Urinary bladder (tissue), 4 donors: Measurements from ENCODE around the gene G3BP1. TPM values are rescaled to one million over a fixed set of nuclear protein-coding genes. Genes with fewer than 3 reads are reported as not detected.
"Not testable (repeated sequence)": the region's sequence is repeated elsewhere in the genome, so short reads cannot be mapped to it uniquely, and the experiment has no call there.

Source experiments
- DNase-seq: peaks from one replicate; pipeline ENCODE4 v3.0.0-alpha.2; 2015; ENCODE audit errors: extremely low spot score
- H3K27ac ChIP-seq: one replicate; pipeline ENCODE4 v1.5.1; 2013; ENCODE audit warnings: low read depth, mild to moderate bottlenecking, moderate library complexity
- H3K36me3 ChIP-seq: one replicate; pipeline ENCODE4 v1.6.1; 2013; ENCODE audit warnings: mild to moderate bottlenecking, moderate library complexity; ENCODE audit not compliant: insufficient read depth
- H3K4me1 ChIP-seq: one replicate; pipeline ENCODE4 v1.6.1; 2013; ENCODE audit warnings: mild to moderate bottlenecking, moderate library complexity; ENCODE audit not compliant: insufficient read depth
- H3K4me3 ChIP-seq: one replicate; pipeline ENCODE4 v1.5.1; 2013; ENCODE audit warnings: low read depth, low read length
- WGBS: extraction: QIAGEN DNeasy Blood & Tissue Kit; methylation state at CpG from one replicate; pipeline ENCODE4 v1.1.7; 2013; 5-methylcytosine and 5-hydroxymethylcytosine counted together
- polyA plus RNA-seq: library from polyadenylated mRNA; stranded (reverse); fragments of 200-250 nt; gene quantifications from one replicate; pipeline ENCODE4 v1.2.3, GENCODE V29; 2013
- total RNA-seq: library from RNA; depleted of rRNA; stranded (reverse); fragments of >200 nt; gene quantifications from one replicate; pipeline ENCODE4 v1.2.3, GENCODE V29; 2014
- donor health status: healthy with polysubstance abuse.
- donor health status: healthy.

G3BP1 gene
- total and polyA plus RNA-seq, 2 donors: 31.8 to 128 TPM

DNA sequence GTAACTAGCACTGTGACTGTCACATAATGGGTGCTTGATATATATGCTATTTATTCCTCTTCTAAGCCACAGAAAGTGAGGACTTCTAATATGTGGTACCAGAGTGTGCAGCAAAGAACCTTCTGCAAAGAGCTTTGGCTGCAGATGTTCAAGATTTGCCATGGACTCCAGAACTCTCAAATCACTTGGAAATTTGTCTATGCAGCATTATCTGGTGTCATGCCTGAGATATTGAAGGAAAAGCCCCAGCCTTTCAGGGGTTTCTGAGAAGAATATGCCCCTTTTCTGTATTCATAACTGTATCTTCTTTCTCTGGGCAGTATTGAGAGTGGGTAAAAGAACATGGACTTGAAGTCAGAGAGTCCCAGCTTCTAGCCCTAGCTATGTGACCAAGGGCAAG, 4.8 kb upstream of the G3BP1 start:
- no peaks in the 10 kb centered on the region for H3K36me3 ChIP-seq
- H3K27ac ChIP-seq: no peak overlapping the region
- H3K4me3 ChIP-seq: no peak overlapping the region

DNA sequence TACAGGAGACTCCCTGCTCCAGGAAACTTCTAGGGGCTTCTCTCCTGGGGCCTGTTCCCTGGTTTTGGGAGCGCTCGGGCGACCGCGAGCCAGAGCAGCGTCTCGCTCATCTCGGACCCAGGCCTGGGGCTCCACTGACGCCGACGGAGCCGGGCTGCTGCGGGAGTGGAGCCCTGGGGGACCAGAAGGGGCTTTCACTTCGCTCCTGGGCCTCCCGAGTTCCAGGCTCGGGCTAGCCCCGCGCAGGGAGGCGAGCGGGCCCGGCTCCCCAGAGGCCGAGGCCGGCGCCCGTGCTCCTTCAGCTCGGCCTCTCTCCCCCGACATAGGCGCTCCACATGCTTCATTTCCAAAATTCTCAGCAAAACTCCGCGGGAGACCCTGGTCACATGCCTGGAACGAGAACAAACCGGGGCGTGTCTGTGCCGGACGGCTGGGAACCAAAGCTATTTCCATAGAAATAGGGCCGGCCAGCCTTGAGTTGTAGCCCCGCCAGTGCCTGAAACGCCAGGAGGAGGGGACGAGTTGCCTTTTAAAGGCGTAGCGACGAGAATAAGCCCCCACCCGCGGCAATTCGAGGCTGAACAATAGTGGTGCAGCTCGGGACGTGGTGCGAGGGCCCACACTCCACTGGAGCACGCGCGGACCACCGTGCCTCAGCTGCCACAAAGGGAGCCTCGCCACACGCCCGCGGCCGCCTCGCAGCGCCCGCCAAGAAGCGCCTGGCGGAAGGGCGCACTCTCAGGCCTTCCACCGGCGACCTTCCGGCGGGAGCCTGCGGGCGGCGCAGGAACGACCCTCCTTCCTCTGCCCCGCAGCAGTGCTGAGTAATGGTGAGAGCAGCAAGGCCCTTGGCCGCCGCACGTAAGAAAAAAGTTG, 1.1 kb upstream of the G3BP1 start:
- 4% methylated on average over 75 of the region's 75 CpGs for WGBS

More for the DNA sequence above, 4.8 kb upstream of the G3BP1 start:
- no peaks in the 10 kb centered on the region for H3K4me1 ChIP-seq
- no peak for DNase-seq

DNA sequence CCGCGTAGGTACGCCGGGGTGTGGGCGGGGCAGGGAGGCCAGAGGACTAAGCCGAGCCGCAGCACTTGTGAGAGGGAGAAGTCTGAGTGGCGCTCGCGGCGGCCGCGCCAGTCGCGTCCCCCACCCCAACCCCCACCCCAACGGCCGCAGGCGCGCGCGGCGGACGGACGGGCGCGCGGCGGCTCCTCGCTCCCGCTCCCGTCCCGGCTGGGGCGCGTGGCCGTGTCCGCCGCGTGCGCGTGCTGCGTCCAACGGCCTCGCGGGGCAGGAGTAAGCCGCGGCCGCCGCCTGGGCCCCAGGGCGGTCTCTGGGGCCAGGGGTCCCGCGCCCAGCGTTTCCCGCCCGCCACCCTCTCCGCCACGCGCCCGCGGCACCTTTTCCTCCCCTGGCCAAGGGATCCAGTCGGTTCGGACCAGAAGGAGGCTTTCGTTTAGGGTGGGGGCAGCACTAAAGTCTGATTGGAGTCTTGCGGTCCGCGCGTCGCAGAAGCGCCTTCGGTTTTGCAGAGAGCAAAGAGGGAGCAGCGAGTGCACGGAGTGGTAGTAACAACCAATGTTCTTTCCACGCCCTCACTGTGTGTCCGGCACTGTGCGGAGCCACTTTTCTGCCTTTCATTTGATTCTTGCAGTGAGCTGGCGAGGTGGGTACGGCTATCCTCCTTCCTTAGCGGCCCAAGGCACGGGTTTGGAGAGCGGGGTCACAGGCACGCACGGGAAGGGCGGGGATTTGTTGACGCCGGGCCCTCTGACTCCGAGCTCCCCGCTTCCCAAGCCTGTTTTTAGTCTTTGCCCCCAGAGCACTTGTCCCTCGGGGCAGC, 483 bp downstream of the G3BP1 start:
- peak overlapping the region; percentile 82 for H3K4me3 ChIP-seq
- no peak for DNase-seq
- under 1% methylated on average over 87 of the region's 87 CpGs for WGBS
- H3K36me3 ChIP-seq: no peaks in the 10 kb centered on the region
- H3K27ac ChIP-seq: peak overlapping the region; percentile 87
- no peaks in the 10 kb centered on the region for H3K4me1 ChIP-seq

More for the DNA sequence above, 1.1 kb upstream of the G3BP1 start:
- peak overlapping the region; percentile 47 for H3K4me3 ChIP-seq
- peak; percentile 60 for DNase-seq
- no peaks in the 10 kb centered on the region for H3K36me3 ChIP-seq
- H3K27ac ChIP-seq: peak overlapping the region; percentile 99
- no peaks in the 10 kb centered on the region for H3K4me1 ChIP-seq

DNA sequence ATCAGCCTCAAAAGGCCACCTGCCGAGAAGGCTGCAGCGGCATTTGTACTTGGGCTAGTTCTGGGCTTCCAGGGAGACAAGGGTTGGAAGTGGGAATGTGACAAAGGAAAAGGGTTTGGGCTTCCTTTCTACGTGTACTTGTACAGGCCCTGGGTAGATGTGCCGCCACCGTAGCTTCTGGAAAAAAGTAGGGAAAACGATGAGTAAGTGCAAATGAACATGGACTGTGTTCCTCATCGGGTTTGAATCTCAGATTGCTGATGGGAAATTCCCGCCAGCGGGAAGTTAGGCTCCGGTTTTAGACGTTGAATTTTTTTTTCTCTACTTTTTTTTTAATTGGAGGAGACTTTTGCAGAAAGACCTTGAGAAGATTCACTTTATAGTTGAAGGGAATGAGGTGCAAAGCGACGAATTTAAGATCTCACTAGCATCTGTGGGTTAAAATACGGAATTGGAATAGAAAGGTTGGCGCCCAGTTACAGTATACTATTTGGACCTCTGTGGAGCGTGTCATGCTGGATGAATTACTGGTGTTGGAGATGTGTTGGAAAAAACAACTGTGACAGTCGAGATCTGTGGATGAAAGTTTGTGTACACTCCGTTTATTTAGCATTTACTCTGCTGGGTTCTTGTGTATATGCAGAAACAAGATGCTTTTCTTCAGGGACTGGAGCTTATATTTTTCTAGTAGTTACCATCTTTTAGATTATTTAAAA, 1.2 kb downstream of the G3BP1 start:
- under 1% methylated on average over 18 of the region's 18 CpGs for WGBS

DNA sequence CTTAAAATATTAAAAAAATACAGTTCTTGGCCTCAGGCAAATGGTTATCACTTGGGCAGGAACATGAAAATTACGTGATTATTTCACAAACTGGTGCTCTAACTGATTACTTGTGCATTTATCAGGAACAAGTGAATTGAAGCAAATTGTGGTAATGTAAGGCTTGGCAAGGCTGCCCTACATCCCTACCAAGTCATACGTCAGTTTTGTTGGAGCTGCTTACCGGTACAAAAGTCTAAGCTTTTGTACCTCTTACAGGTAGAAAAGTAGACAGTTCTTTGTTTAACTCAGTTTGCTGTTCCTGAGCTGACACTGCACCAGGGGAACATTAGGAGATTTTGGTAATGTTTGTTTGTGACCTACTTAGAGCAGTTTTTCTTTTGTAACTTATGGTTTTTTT, 2.2 kb downstream of the G3BP1 start:
- no peaks in the 10 kb centered on the region for H3K4me1 ChIP-seq
- H3K27ac ChIP-seq: no peak overlapping the region
- no peak for DNase-seq
- H3K36me3 ChIP-seq: no peaks in the 10 kb centered on the region
- H3K4me3 ChIP-seq: peak overlapping the region; percentile 24
- 2% methylated on average over 3 of the region's 3 CpGs for WGBS

More for the DNA sequence above, 1.2 kb downstream of the G3BP1 start:
- no peak overlapping the region for H3K27ac ChIP-seq
- no peaks in the 10 kb centered on the region for H3K36me3 ChIP-seq
- H3K4me3 ChIP-seq: peak overlapping the region; percentile 82
- no peak for DNase-seq
- no peaks in the 10 kb centered on the region for H3K4me1 ChIP-seq

DNA sequence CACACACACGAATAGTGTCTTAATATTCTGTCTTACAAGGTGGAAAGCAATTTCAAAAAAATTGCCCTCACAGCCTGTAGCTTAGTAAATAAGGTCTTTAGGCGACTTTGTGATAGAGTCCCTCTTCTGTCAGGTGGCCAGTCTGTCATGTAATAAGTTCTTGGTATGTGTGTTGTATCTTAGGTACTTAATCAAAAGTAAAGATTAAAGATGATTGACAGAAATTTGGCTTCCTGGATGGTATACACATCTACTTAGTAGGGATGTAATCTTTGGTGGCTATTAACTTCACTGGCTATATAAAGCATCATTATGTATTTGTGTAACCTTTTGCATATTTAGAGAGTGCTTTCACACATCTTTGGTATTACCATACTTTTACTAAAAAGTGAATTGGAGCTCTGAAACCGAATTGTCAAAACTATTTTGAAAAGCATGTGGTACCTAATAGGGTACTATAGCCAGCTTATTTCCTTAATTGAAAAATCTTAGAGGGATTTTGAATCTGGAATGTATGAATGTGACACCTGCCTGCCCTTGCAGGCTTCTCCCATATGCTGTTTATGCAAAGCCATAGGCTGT, 3.4 kb downstream of the G3BP1 start:
- WGBS: 41% methylated on average over 3 of the region's 3 CpGs
- Histone ChIP-seq H3K4me3 (no peak overlapping the region), H3K27ac (no peak overlapping the region), H3K36me3 (no peaks in the 10 kb centered on the region), H3K4me1 (no peaks in the 10 kb centered on the region)
- no peak for DNase-seq

DNA sequence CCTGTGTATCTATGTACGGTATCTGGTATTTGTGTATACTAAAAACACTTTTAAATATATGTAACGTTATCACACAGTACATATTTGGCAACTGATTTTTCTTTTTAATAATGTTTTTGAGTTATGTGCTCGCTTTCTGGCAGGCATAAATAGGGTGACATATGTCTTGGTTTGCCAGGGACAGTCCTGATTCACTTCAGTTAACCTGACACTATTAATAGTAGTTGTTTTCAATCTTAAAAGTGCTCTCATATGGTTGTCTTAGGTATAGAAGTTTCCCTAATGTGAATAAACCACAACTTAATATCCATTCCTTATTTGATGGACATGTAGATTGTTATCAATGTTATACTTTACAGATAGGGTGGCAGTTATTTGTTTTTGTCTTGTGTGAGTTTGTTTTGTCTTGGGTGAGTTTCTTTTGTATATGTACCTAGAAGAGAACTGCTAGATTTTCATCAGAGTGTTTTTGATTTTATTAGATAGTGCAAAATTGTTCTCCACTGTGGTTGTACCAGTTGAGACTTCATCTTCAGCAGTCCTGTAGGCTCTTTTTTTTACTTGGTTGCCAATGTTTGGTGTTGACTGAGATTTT, 7.9 kb downstream of the G3BP1 start:
- DNase-seq: no peak
- no peaks in the 10 kb centered on the region for H3K36me3 ChIP-seq
- 72% methylated on average over 3 of the region's 3 CpGs for WGBS
- no peak overlapping the region for H3K27ac ChIP-seq
- no peak overlapping the region for H3K4me3 ChIP-seq
- no peaks in the 10 kb centered on the region for H3K4me1 ChIP-seq

DNA sequence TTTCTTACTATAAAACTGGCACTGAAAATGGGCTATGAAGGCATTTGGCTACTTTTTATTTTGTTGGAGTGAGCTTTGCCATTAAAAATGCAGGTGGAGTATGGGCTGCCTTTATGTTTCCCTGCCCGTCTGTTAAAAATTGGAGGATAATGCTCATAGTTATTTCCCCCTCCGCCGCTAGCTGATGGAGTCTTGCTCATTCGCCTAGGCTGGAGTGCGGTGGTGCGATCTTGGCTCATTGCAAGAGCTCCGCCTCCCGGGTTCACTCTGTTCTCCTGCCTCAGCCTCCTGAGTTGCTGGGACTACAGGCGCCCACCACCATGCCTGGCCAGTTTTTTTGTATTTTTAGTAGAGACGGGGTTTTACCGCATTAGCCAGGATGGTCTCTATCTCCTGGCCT, 8.6 kb downstream of the G3BP1 start:
- WGBS: 91% methylated on average over 11 of the region's 11 CpGs
- no peaks in the 10 kb centered on the region for H3K4me1 ChIP-seq
- DNase-seq: no peak
- H3K36me3 ChIP-seq: no peaks in the 10 kb centered on the region
- H3K27ac ChIP-seq: no peak overlapping the region
- no peak overlapping the region for H3K4me3 ChIP-seq

DNA sequence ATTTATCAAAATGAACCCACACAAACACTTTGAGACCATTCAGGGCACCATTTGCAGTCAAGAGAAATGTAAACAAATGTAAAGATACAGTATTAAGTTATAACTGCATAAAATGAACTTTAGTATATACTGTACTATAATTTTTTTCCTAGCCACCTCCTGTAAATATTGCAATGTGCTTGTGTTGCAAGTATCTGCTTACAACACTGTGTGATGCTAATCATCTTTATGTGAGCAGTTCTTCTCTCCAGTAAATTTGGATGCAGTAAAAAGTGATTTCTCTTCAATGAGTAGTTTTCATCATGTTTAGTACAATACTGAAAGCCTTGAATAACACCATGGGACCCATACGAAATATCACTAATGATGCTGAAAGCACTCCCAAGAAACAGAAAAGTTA, 9.4 kb downstream of the G3BP1 start:
- H3K4me3 ChIP-seq: no peak overlapping the region
- no peaks in the 10 kb centered on the region for H3K4me1 ChIP-seq
- WGBS: 48% methylated on average over 1 of the region's 1 CpG
- DNase-seq: no peak
- no peak overlapping the region for H3K27ac ChIP-seq
- no peaks in the 10 kb centered on the region for H3K36me3 ChIP-seq

DNA sequence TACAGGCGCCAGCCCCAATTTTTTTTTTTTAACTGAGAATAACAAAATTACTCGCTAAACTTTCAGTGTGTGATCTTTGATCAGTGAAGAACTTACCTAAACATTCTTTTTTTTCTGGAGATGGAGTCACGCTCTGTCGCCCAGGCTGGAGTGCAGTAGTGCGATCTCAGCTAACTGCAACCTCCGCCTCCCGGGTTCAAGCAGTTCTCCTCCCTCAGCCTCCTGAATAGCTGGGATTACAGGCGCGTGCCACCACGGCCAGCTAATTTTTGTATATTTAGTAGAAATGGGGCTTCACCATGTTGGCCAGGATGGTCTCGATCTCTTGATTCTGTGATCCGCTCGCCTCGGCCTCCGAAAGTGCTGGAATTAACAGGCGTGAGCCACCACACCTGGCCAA, 11.9 kb downstream of the G3BP1 start:
- not testable (repeated sequence) for DNase-seq, H3K4me3 ChIP-seq, H3K4me1 ChIP-seq, H3K36me3 ChIP-seq, H3K27ac ChIP-seq
- WGBS: 96% methylated on average over 16 of the region's 16 CpGs

DNA sequence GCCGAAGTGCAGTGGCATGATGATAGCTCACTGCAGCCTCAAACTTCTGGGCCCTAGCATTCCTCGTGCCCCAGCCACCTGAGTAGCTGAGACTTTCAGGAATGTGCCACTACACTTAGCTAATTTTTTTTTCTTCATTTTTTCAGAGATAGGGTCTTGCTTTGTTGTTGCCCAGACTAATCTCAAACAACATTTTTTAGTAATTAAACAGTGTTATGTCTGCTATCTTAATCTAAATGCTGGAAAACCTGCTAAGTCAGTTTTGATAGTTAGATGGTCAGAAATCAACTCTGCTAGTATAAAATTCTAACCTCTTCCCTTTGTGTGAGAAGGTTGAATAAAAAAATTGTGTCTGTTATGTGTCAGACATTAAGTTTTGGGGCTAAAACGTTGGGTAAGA, 12.4 kb downstream of the G3BP1 start:
- Histone ChIP-seq H3K4me1 (no peaks in the 10 kb centered on the region), H3K4me3 (no peak overlapping the region), H3K36me3 (peaks cover 2% of the 10 kb centered on the region), H3K27ac (no peak overlapping the region)
- no peak for DNase-seq
- 72% methylated on average over 3 of the region's 3 CpGs for WGBS

DNA sequence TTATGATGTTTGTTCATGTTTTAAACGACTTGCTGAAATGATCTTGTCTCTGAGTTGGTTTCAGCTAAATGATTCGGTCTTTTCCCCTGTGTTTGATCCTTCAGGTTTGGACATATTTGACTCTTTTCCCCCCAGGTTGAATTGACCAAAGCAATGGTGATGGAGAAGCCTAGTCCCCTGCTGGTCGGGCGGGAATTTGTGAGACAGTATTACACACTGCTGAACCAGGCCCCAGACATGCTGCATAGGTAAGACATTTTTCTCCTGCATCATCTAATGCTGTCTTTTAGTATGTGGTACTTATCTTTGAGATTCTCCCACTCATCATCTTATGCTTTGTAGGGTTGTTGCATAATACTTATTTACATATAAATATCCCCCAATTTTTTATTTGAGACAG, 14.7 kb downstream of the G3BP1 start:
- 79% methylated on average over 4 of the region's 4 CpGs for WGBS
- Histone ChIP-seq H3K36me3 (peaks cover 4% of the 10 kb centered on the region), H3K4me1 (no peaks in the 10 kb centered on the region), H3K27ac (no peak overlapping the region), H3K4me3 (no peak overlapping the region)
- DNase-seq: no peak

DNA sequence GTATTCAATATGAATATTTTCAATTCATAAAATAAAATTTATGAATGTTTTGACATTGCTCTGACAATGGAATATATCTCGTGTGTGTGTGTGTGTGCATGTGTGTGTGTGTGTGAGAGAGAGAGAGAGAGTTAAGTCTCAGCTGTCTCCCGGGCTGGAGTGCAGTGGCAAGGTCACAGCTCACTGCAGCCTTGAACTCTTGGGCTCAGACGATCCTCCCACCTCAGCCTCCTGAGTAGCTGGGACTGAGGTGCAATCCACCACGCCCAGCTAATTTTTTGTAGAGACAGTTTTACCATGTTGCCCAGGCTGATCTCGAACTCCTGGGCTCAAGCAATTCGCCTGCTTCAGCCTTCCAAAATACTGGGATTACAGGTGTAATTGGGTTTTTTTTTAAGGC, 16.1 kb downstream of the G3BP1 start:
- Histone ChIP-seq H3K27ac (no peak overlapping the region), H3K4me1 (no peaks in the 10 kb centered on the region), H3K4me3 (no peak overlapping the region), H3K36me3 (peaks cover 9% of the 10 kb centered on the region)
- no peak for DNase-seq
- WGBS: 82% methylated on average over 6 of the region's 6 CpGs
